Liver (tissue), 9 donors: ENCODE data around the gene GSTP1. TPM values are rescaled to one million over a fixed set of nuclear protein-coding genes. Genes with fewer than 3 reads are reported as not detected.

Source experiments
- DNase-seq: peaks from one replicate; pipeline ENCODE4 v3.0.0-alpha.2; 2017; ENCODE audit warnings: low spot score
- H3K27ac ChIP-seq, 2 donors: one replicate each; pipeline ENCODE4 v1.7.0; 2013; ENCODE audit warnings: inconsistent platforms in 2 of 2, low read length in 2 of 2, control low read depth in 1 of 2, low read depth in 1 of 2, mild to moderate bottlenecking in 1 of 2
- H3K27me3 ChIP-seq, 4 donors: one replicate each; pipeline versions ENCODE4 v1.6.1 to v1.7.0; 2013; ENCODE audit warnings: low read length in 3 of 4, inconsistent platforms in 1 of 4, mild to moderate bottlenecking in 1 of 4, moderate library complexity in 1 of 4; ENCODE audit not compliant: control insufficient read depth in 4 of 4, insufficient read depth in 4 of 4
- H3K36me3 ChIP-seq, 4 donors: one replicate each; pipeline versions ENCODE4 v1.6.1 to v1.7.0; 2013; ENCODE audit warnings: low read length in 3 of 4, mild to moderate bottlenecking in 3 of 4, low read depth in 1 of 4, moderate library complexity in 1 of 4; ENCODE audit not compliant: control insufficient read depth in 4 of 4, insufficient read depth in 3 of 4
- H3K4me1 ChIP-seq, 4 donors: one replicate each; pipeline versions ENCODE4 v1.6.1 to v1.7.0; 2013; ENCODE audit warnings: low read length in 3 of 4, mild to moderate bottlenecking in 3 of 4, moderate library complexity in 1 of 4; ENCODE audit not compliant: control insufficient read depth in 4 of 4, insufficient read depth in 4 of 4
- H3K4me3 ChIP-seq, 3 donors: one replicate each; pipeline versions ENCODE4 v1.6.1 to v1.7.0; 2013; ENCODE audit warnings: low read length in 3 of 3, control low read depth in 1 of 3, low read depth in 1 of 3, mild to moderate bottlenecking in 1 of 3
- H3K9ac ChIP-seq, 2 donors: one replicate each; pipeline ENCODE4 v1.7.0; 2013; ENCODE audit warnings: low read length in 2 of 2, mild to moderate bottlenecking in 2 of 2, moderate library complexity in 2 of 2, control low read depth in 1 of 2, low read depth in 1 of 2
- H3K9me3 ChIP-seq, 4 donors: one replicate each; pipeline versions ENCODE4 v1.6.1 to v1.7.0; 2013; ENCODE audit warnings: low read length in 3 of 4; ENCODE audit not compliant: control insufficient read depth in 4 of 4
- CTCF ChIP-seq: fragments of 150-350 bp; IDR thresholded peaks from 2 replicates; pipeline ENCODE4 v1.5.1; 2017; ENCODE audit warnings: improper control_type of control experiment, low read depth, low read length; ENCODE audit not compliant: missing input control
- GABPA ChIP-seq, 2 donors: IDR thresholded peaks in 1 of 2; conservative IDR thresholded peaks in 1 of 2; 2 replicates each; pipeline ENCODE4 v1.6.1; 2016; ENCODE audit warnings: antibody characterized with exemption in 2 of 2, mild to moderate bottlenecking in 1 of 2, moderate library complexity in 1 of 2
- HNF4G ChIP-seq: IDR thresholded peaks from 2 replicates; pipeline ENCODE4 v1.6.1; 2016; ENCODE audit warnings: antibody characterized with exemption
- JUND ChIP-seq, 2 donors: IDR thresholded peaks; 2 replicates each; pipeline ENCODE4 v1.6.1; 2016; ENCODE audit warnings: antibody characterized with exemption in 2 of 2
- MAX ChIP-seq: IDR thresholded peaks from 2 replicates; pipeline ENCODE4 v1.6.1; 2016; ENCODE audit warnings: antibody characterized with exemption
- NR2F2 ChIP-seq: IDR thresholded peaks from 2 replicates; pipeline ENCODE4 v1.6.1; 2016; ENCODE audit warnings: antibody characterized with exemption
- RAD21 ChIP-seq, 2 donors: IDR thresholded peaks; 2 replicates each; pipeline ENCODE4 v1.6.1; 2016; ENCODE audit warnings: antibody characterized with exemption in 2 of 2, mild to moderate bottlenecking in 2 of 2
- RXRA ChIP-seq, 2 donors: IDR thresholded peaks; 2 replicates each; pipeline ENCODE4 v1.6.1; 2017 to 2018; ENCODE audit warnings: antibody characterized with exemption in 2 of 2, mild to moderate bottlenecking in 1 of 2
- YY1 ChIP-seq: IDR thresholded peaks from 2 replicates; pipeline ENCODE4 v1.6.1; 2016; ENCODE audit warnings: antibody characterized with exemption, mild to moderate bottlenecking
- ZBTB33 ChIP-seq: IDR thresholded peaks from 2 replicates; pipeline ENCODE4 v1.6.1; 2016; ENCODE audit warnings: antibody characterized with exemption
- WGBS: extraction: QIAGEN DNeasy Blood & Tissue Kit; methylation state at CpG from one replicate; pipeline ENCODE4 v1.1.7; 2013; 5-methylcytosine and 5-hydroxymethylcytosine counted together
- polyA plus RNA-seq, 2 donors: library from polyadenylated mRNA; stranded (reverse) in 1 of 2; unstranded in 1 of 2; fragments of 200-250 nt in 1 of 2; fragments of >200 nt in 1 of 2; fragmentation: Nextera tagmentation in 1 of 2; extraction: Ambion mirVana in 1 of 2; gene quantifications; one replicate each; pipeline versions ENCODE4 v1.2.1 to v1.2.3, GENCODE V29; 2013 to 2015
- total RNA-seq, 2 donors: library from RNA; depleted of rRNA; stranded (reverse); fragments of >200 nt; gene quantifications; one replicate each; pipeline ENCODE4 v1.2.3, GENCODE V29; 2014
- TF ChIP-seq, protein P1 (sequence below): IDR thresholded peaks from 2 replicates; pipeline ENCODE4 v1.6.1; 2016; ENCODE audit warnings: antibody characterized with exemption, mild to moderate bottlenecking
- donor health status: healthy.
- donor health status: healthy.
- donor health status: healthy.
- donor health status: healthy.
- donor health status: healthy.

The GSTP1 gene
- total and polyA plus RNA-seq, 4 donors: 25.6 to 228 (median 44.8) TPM

GRCh38 chr11:67599149-67599548 lies 15.5 kb downstream of the GSTP1 start:
- Histone ChIP-seq H3K27ac (no peak overlapping the region), H3K27me3 (no peaks in the 10 kb centered on the region), H3K36me3 (no peaks in the 10 kb centered on the region), H3K9ac (no peak overlapping the region), H3K9me3 (no peaks in the 10 kb centered on the region), H3K4me3 (no peak overlapping the region), H3K4me1 (no peaks in the 10 kb centered on the region)
- TF ChIP-seq MAX (no peak), YY1 (no peak), HNF4G (no peak), RXRA (IDR thresholded peaks at IDR 0.05) (no peak), NR2F2 (no peak), JUND (IDR thresholded peaks at IDR 0.05) (no peak), RAD21 (IDR thresholded peaks at IDR 0.05) (no peak), CTCF (no peak), ZBTB33 (no peak), GABPA (IDR thresholded peaks at IDR 0.05 in 1 of 2, conservative IDR thresholded peaks at IDR 0.05 in 1 of 2) (no peak)
- TF ChIP-seq, protein P1, sequence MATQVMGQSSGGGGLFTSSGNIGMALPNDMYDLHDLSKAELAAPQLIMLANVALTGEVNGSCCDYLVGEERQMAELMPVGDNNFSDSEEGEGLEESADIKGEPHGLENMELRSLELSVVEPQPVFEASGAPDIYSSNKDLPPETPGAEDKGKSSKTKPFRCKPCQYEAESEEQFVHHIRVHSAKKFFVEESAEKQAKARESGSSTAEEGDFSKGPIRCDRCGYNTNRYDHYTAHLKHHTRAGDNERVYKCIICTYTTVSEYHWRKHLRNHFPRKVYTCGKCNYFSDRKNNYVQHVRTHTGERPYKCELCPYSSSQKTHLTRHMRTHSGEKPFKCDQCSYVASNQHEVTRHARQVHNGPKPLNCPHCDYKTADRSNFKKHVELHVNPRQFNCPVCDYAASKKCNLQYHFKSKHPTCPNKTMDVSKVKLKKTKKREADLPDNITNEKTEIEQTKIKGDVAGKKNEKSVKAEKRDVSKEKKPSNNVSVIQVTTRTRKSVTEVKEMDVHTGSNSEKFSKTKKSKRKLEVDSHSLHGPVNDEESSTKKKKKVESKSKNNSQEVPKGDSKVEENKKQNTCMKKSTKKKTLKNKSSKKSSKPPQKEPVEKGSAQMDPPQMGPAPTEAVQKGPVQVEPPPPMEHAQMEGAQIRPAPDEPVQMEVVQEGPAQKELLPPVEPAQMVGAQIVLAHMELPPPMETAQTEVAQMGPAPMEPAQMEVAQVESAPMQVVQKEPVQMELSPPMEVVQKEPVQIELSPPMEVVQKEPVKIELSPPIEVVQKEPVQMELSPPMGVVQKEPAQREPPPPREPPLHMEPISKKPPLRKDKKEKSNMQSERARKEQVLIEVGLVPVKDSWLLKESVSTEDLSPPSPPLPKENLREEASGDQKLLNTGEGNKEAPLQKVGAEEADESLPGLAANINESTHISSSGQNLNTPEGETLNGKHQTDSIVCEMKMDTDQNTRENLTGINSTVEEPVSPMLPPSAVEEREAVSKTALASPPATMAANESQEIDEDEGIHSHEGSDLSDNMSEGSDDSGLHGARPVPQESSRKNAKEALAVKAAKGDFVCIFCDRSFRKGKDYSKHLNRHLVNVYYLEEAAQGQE: no peak
- DNase-seq: no peak
- 82% methylated on average over 1 of the region's 1 CpG for WGBS

- TF ChIP-seq JUND (IDR thresholded peaks at IDR 0.05): no peak
- H3K27ac ChIP-seq: no peak overlapping the region
- no peak for DNase-seq
These were observed 16.9 kb downstream of the GSTP1 start for GRCh38 chr11:67600324-67601029.

More at GRCh38 chr11:67600324-67601029, 16.9 kb downstream of the GSTP1 start:
- Histone ChIP-seq H3K27me3 (no peaks in the 10 kb centered on the region), H3K9ac (no peak overlapping the region), H3K4me1 (no peaks in the 10 kb centered on the region), H3K4me3 (no peak overlapping the region), H3K9me3 (no peaks in the 10 kb centered on the region), H3K36me3 (no peaks in the 10 kb centered on the region)
- 71% methylated on average over 7 of the region's 7 CpGs for WGBS
